ENCODE measurements around the gene RASL12. TPM values are rescaled to one million over a fixed set of nuclear protein-coding genes. Genes with fewer than 3 reads are reported as not detected.

RASL12 gene
- total and polyA plus RNA-seq, 2 donors (not counting 1 experiment from before 2014, with no cell fraction given): 9.1 to 50.5 TPM

DNA sequence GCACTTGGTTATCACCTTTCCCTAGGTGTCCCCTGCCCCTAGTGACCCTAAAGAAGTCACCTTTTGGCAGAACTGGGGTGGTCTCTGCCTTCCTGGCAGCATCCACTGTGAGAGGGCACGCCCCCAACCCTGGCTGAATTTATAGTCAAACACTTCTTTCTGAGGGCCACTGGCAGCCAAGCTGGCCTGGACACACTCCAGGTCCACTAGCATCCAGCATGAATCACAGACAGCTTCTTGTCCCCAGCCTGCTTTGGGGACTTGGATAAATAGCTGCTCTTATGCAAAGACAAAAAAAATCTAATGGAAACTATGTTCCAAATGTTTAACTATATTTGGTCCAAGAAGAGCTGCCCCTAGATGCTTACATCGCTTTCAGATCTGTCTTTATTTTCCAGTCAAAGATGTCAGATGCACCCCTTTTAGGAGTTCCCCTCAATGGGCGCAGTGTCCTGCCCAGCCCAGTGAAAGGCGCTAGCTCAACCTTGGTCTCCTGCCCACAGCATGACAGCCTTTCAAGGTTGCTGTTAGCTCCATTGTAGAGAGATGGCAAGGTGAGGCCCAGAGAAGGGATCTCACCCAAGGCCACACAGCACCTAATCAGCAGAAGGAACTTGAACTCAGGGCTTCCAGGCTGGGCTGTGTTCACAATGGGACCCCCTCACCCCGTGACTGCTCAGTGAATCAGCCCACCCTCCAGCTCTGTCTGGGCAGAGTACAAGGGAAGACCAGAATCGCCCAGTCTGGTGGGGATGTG, 7.0 kb downstream of the RASL12 start:
- H3K79me2 ChIP-seq (ENCODE audit: control insufficient read depth, insufficient read depth, low read length): no peaks in the 10 kb centered on the region
- H3K4me3 ChIP-seq (replicated peaks in 1 of 4; ENCODE audit: control extremely low read depth in 1 of 4, insufficient read depth in 1 of 4, low read depth in 3 of 4, low read length in 4 of 4): no peak overlapping the region
- no peaks in the 10 kb centered on the region for H4K20me1 ChIP-seq (ENCODE audit: control insufficient read depth, extremely low read depth, insufficient read depth, low read length)
- peaks cover 2% of the 10 kb centered on the region for H3K27me3 ChIP-seq (ENCODE audit: control insufficient read depth, insufficient read depth, low read length)
- peaks cover 9% of the 10 kb centered on the region for H3K4me1 ChIP-seq (ENCODE audit: control insufficient read depth, extremely low read depth, insufficient read depth, low read length)
- TF ChIP-seq, protein P1, sequence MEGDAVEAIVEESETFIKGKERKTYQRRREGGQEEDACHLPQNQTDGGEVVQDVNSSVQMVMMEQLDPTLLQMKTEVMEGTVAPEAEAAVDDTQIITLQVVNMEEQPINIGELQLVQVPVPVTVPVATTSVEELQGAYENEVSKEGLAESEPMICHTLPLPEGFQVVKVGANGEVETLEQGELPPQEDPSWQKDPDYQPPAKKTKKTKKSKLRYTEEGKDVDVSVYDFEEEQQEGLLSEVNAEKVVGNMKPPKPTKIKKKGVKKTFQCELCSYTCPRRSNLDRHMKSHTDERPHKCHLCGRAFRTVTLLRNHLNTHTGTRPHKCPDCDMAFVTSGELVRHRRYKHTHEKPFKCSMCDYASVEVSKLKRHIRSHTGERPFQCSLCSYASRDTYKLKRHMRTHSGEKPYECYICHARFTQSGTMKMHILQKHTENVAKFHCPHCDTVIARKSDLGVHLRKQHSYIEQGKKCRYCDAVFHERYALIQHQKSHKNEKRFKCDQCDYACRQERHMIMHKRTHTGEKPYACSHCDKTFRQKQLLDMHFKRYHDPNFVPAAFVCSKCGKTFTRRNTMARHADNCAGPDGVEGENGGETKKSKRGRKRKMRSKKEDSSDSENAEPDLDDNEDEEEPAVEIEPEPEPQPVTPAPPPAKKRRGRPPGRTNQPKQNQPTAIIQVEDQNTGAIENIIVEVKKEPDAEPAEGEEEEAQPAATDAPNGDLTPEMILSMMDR (conservative IDR thresholded peaks at IDR 0.05 in 1 of 2, IDR thresholded peaks at IDR 0.05 in 1 of 2; ENCODE audit: low read depth in 1 of 2, low read length in 2 of 2): no peak
- TF ChIP-seq EZH2 (IDR thresholded peaks at IDR 0.05; ENCODE audit: low read length, missing control alignments): no peak
- H3K4me2 ChIP-seq (ENCODE audit: extremely low read depth, insufficient read depth, low read length): no peak overlapping the region
- H2AFZ ChIP-seq (ENCODE audit: low read length): no peak overlapping the region
- no peak overlapping the region for H3K9ac ChIP-seq (ENCODE audit: insufficient read depth, low read length)
- no peaks in the 10 kb centered on the region for H3K9me3 ChIP-seq (ENCODE audit: control insufficient read depth, insufficient read depth, low read depth, low read length)
- H3K27ac ChIP-seq (ENCODE audit: insufficient read depth, low read length): no peak overlapping the region
- no peak for DNase-seq (ENCODE audit: low read depth in 2 of 2)
- no peaks in the 10 kb centered on the region for H3K36me3 ChIP-seq (ENCODE audit: control insufficient read depth, insufficient read depth, low read length)

DNA sequence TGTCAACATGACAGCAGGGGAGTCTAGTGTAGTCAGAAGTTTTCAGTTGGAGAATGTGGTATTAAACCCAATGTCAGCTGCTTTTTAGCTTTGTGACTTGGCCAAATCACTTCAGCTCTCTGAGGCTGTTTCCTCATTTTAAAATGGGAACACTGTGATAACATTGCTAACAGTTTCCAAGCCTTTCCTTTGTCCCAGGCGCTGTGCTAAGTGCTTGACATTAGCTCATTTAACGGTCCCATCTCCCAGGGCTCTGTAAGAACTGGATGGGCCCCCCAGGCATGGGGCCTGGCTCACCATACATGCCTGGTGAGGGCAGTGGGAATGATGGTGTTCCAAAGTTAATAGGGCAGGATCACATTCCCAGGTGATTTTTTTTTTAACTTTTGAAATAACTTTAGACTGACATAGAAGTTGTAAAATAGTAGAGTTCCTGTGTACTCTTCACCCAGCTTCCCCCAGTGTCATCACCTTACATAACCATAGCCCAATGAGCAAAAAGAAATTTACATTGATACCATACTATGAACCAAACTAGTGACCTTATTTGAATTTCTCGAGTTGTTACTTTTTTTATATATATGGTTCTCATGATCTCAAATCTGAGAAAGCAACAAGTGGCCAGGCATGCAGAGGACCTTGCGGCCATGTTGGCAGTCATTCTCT, 7.7 kb downstream of the RASL12 start:
- Histone ChIP-seq H3K36me3 (ENCODE audit: control insufficient read depth, insufficient read depth, low read length) (no peaks in the 10 kb centered on the region), H3K4me3 (replicated peaks in 1 of 4; ENCODE audit: control extremely low read depth in 1 of 4, insufficient read depth in 1 of 4, low read depth in 3 of 4, low read length in 4 of 4) (no peak overlapping the region), H3K9me3 (ENCODE audit: control insufficient read depth, insufficient read depth, low read depth, low read length) (no peaks in the 10 kb centered on the region), H3K79me2 (ENCODE audit: control insufficient read depth, insufficient read depth, low read length) (no peaks in the 10 kb centered on the region), H2AFZ (ENCODE audit: low read length) (no peak overlapping the region), H3K9ac (ENCODE audit: insufficient read depth, low read length) (no peak overlapping the region), H3K4me1 (ENCODE audit: control insufficient read depth, extremely low read depth, insufficient read depth, low read length) (peaks cover 13% of the 10 kb centered on the region), H3K4me2 (ENCODE audit: extremely low read depth, insufficient read depth, low read length) (no peak overlapping the region), H3K27me3 (ENCODE audit: control insufficient read depth, insufficient read depth, low read length) (peaks cover 2% of the 10 kb centered on the region), H4K20me1 (ENCODE audit: control insufficient read depth, extremely low read depth, insufficient read depth, low read length) (no peaks in the 10 kb centered on the region), H3K27ac (ENCODE audit: insufficient read depth, low read length) (no peak overlapping the region)
- DNase-seq (ENCODE audit: low read depth in 2 of 2): no peak
- TF ChIP-seq EZH2 (IDR thresholded peaks at IDR 0.05; ENCODE audit: low read length, missing control alignments): no peak
- TF ChIP-seq, protein P1 (conservative IDR thresholded peaks at IDR 0.05 in 1 of 2, IDR thresholded peaks at IDR 0.05 in 1 of 2; ENCODE audit: low read depth in 1 of 2, low read length in 2 of 2): no peak

DNA sequence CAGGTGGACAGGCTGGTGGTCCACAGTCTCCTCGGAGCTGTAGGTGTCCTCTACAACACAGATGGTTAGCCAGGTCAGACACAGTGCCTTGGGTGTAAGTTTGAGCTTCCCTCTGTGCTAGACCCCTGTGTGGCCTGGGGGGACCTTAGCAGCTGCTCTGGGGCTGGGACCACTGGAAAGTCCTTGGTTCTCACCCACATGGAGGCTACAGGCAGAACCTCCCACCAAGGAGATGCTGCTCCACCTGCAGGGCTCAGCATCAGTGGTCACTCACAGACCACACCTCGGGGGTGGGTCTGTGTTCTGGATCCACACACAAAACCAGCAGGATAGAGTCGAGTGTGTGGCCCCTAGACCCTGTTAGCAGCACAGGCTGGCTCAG, 8.4 kb downstream of the RASL12 start:
- H3K4me1 ChIP-seq (ENCODE audit: control insufficient read depth, extremely low read depth, insufficient read depth, low read length): peaks cover 19% of the 10 kb centered on the region
- no peak overlapping the region for H2AFZ ChIP-seq (ENCODE audit: low read length)
- H3K27ac ChIP-seq (ENCODE audit: insufficient read depth, low read length): no peak overlapping the region
- no peak overlapping the region for H3K9ac ChIP-seq (ENCODE audit: insufficient read depth, low read length)
- no peaks in the 10 kb centered on the region for H4K20me1 ChIP-seq (ENCODE audit: control insufficient read depth, extremely low read depth, insufficient read depth, low read length)
- TF ChIP-seq, protein P1 (conservative IDR thresholded peaks at IDR 0.05 in 1 of 2, IDR thresholded peaks at IDR 0.05 in 1 of 2; ENCODE audit: low read depth in 1 of 2, low read length in 2 of 2): no peak
- no peak for TF ChIP-seq EZH2 (IDR thresholded peaks at IDR 0.05; ENCODE audit: low read length, missing control alignments)
- H3K4me2 ChIP-seq (ENCODE audit: extremely low read depth, insufficient read depth, low read length): no peak overlapping the region
- DNase-seq (ENCODE audit: low read depth in 2 of 2): no peak
- no peak overlapping the region for H3K4me3 ChIP-seq (replicated peaks in 1 of 4; ENCODE audit: control extremely low read depth in 1 of 4, insufficient read depth in 1 of 4, low read depth in 3 of 4, low read length in 4 of 4)
- peaks cover 2% of the 10 kb centered on the region for H3K36me3 ChIP-seq (ENCODE audit: control insufficient read depth, insufficient read depth, low read length)
- H3K79me2 ChIP-seq (ENCODE audit: control insufficient read depth, insufficient read depth, low read length): no peaks in the 10 kb centered on the region
- H3K27me3 ChIP-seq (ENCODE audit: control insufficient read depth, insufficient read depth, low read length): no peaks in the 10 kb centered on the region
- no peaks in the 10 kb centered on the region for H3K9me3 ChIP-seq (ENCODE audit: control insufficient read depth, insufficient read depth, low read depth, low read length)

Measured in fibroblast of lung (primary cell).